NOMO-1 treated with dmso at 0.1 percent for 144 hours (cell line): Measurements from ENCODE around the gene SEMA7A.
A peak's percentile ranks its signal among the peaks of the same experiment; 100 is the strongest.

Source experiments
- DNase-seq: peaks from one replicate; lab custom pipeline; 2025; ENCODE audit not compliant: unreplicated experiment; lab: John Stamatoyannopoulos, UW

SEMA7A gene

DNA sequence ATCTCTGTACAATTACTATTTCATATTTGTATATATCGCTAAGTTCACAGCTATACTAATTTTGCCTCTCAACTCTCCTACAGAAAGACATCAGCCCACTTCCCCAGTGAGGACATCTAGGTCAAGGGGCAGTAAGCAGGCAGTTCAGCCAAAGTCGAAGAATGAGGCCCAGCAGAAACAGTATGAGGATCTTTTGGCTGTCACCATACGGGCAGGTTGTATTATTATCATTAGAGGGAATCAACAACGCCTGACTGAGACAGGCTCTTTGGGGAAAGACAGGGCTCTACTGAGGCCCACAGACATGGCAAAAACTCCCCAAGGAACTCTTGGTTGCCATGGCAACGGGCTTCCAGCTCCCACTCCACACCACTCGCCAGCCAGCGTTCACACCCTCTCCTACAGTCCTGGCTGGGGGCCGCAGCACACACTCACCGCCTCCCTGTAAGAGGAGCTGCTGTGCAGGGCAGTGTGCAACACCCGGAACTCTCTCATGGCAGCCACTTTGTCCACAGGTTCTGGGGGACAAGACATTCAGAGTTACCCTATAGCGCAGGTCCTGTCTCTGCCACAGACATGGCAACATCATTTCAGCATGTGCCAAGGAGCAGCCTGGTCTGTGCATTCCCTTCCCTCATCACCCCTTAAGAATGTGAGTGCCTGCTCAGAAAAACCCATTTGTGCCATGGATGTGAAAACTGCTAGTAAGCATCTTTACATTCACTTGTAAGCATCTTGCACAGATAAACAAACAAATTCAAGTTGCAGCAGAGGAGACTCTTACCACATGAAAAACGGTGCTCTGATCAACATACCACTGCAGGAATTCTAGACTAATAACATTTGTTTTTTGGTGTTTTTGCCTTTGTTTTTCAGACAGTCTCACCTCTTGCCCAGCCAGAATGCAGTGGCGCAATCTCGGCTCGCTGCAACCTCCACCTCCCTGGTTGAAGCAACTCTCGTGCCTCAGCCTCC, 18.4 kb upstream of the SEMA7A start:
- no peak for DNase-seq

DNA sequence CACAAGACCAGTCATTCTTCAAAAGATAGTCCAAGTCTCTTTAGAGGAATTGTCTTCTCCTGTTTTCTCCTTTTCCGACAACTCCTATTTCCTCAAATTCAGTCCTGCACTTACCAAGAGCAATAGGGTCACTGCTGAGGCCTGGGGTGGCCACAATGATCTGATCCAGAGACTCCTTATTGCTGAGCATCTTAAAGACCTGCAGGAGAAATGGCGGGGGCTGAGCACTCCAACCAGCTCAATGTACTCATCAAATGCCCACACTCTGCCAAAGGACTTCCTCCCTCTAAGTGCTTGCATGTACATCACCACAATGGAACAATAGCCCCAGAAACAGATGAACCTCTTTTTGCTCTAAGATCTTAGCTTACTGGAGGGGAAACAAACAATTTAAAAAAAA, 17.6 kb upstream of the SEMA7A start:
- no peak for DNase-seq

DNA sequence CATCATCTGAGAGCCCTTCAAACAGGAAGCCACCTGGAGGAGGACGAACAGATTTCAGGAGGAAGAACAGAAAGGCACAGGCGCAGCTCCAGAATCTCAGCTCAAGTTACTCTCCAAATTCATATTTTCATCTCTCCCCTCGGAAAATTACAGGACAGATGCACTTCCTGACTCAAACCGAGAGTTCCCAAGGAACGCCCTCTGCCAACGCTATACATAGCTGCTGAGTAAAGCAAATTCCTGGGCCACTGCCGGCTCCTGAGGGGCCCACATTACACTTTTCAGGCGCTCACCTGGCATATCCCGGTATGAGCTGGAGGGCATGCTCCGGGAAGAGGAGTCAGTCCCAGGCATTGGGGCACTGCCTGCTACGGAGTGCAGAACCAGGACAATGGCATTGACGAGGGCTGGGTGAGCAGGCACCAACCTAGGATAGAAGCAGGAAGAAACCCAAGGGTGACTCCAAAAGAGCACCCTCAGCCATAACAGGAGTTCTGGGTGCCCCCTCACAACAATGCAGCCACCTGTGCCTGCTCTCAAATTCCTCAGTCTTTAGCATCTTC, 16.0 kb upstream of the SEMA7A start:
- DNase-seq = no peak

DNA sequence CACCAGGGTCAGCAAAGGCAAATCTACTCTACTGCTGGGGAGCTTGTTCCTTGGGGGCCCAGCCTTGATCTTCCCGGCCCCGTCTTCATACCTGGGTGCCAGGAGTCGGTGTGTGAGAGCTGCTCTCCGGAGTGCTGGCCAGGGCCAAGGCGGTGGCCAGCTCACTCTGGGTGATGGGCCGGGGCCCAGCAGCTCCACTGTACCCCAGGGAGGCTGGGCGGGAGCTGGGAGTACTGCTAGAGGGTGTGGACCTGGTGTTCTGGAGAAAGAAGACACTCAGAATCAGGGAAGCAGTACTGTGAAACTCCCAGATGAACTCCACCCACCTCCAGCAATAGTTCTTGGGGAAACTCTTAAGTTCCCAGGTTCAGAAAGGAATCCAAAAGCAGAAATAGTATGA, 15.3 kb upstream of the SEMA7A start:
- no peak for DNase-seq

DNA sequence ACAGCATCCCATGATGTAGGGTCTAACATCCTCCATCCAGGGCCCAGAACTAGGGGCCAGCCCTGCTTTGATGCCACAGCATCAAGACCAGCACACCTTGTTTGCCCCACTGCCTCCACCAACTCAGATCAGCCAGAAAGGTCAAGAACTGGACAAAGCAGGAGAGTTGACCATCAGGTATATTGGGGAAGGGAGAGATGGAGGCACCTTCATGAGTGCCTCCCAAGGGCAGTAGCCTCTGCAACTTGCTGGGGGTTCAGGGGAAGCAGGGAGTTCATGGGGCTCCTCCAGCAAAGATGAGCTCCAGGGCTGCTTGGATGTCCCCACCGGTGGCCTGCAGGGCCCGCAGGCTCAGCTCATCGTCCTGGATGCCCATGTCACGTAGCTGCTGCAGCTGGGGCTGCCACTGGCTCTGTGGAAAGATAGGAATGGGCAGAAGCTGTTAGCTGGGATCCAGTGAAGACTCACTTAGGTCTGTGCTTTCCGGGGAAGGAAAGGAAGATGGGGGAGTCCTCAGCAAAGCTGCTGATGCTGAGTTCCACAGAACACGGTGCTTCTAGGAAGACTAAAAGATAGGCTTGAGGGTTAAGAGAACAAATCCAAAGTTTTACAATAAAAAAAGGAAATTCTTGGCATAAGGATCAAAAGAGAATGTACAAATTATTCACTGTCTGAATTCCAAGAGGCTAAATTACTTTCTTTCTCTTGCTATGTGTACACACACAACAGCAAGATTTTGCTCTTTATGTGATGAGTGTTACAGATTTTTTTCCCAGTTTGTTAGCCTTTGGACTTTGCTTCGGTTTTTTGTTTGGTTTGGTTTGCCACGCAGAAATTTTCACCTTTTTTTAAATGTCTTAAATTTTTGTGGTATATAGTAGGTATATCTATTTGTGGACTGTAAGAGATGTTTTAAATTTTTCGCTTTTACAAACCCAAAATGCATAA, 12.3 kb upstream of the SEMA7A start:
- no peak for DNase-seq

DNA sequence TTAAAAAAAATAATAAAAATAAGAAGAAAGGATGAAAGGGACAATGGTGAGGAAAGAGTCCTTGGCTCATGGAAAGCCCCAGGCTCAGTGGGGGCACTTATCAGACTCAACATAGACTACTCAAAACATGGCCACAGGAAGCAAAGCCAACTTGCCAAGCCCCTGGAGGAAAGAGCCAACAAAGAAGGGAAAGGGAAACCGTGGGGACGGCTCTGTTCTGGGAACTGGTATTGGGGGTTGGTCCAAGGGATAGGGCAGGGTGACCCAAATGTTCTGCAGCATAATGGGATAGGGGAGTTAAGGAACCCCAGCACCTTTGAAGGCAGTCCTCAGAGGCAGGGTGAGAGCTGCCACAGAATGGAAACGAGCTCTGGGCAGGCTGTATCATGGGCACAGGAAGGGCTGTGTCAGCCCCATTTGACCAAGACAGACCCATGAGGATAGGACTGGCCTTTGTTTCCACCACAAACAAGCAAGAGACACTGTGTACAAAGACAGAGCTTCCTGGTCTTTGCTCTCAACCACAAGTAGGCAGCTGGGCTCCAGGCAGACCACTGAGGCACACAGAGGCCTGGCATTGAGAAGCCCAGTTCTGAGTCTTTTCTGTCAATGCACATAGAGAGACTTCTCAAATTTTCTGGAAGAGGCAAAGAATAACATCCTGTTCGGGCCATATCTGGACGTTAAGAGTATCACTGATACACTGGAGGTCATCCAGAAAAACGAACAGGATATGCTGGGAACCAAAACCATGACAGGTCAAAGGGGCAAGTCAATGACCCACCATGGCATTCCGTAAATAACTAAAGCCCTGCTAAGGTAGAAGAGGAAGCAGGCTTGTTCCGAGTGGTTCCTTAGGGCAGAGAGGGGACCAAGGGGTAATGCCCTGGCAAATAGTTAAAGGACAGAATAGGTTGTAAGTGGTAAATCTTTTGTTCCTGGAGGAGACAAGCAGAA, 10.6 kb upstream of the SEMA7A start:
- no peak for DNase-seq

DNA sequence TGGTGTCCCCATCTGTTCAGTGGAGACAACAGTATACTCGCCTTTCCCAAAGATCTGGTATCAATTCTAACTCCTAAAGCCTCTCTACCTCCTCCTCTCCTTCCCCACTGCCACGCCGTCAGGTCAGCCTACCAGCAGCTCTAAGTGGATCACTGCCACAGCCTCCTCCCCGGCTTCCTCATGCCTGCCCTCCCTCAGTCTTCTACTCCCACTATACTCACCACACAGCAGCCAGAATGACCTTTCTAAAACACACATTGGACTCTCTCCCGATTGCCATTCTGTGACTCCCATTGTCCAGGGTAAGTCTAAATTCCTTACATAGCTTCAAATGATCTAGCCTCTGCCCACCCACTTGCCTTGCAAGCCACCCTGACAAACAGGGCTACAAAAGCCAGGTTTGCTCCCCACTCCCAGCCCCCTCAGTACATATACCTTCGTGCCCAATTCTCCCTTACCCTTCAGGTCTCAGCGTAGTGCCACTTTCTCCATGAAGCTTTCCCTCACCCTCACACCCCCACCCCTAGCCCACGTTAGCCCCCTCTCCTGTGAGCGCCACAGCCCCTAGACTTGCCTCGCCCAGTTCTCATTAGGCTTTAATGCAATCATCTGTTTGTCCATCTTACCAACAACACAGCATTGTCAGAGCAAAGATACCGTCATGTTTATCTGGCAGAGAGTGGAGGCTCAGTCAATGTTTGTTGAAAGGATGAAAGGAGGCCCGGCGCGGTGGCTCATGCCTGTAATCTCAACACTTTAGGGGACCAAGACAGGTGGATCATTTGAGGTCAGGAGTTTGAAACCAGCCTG, 9.5 kb upstream of the SEMA7A start:
- DNase-seq = no peak

DNA sequence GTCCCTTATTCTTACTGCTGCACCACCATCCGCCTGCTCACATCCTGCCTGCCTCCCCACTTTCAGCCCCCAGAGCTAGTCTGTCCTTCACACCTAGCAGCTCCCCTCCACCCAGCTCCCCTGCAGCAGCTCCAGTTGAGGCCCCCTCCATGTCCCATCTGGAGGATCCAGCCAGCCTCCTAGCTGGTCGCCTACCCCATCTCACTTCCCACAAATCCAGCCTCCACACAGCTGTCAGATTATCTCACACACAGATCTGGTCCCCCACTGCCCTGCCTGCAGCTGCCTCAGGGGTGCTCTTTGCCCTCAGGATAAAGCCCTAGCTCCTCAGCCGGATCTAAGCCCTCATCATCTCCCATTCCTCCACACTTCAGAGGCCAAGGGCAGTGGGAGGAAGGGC, 8.8 kb upstream of the SEMA7A start:
- DNase-seq = no peak

DNA sequence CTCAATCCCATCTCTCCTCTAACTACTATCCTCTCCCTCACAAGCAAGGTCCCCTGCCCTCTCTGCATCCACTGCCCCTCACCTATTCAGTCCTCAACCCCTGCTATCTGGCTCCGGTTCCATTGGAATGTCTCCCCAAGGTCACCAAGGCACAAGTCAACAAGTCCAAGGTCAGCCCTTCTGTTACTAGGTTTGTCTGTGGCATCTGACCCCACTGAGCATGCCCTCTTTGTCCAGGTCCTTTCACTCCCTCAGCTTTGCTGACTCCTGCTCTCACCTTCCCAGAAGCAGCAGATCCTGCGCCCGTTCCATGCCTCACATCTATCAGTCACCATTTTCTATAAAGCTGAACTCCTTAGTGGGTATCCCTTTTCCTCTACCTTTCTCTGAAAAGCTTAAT, 8.3 kb upstream of the SEMA7A start:
- DNase-seq = no peak

DNA sequence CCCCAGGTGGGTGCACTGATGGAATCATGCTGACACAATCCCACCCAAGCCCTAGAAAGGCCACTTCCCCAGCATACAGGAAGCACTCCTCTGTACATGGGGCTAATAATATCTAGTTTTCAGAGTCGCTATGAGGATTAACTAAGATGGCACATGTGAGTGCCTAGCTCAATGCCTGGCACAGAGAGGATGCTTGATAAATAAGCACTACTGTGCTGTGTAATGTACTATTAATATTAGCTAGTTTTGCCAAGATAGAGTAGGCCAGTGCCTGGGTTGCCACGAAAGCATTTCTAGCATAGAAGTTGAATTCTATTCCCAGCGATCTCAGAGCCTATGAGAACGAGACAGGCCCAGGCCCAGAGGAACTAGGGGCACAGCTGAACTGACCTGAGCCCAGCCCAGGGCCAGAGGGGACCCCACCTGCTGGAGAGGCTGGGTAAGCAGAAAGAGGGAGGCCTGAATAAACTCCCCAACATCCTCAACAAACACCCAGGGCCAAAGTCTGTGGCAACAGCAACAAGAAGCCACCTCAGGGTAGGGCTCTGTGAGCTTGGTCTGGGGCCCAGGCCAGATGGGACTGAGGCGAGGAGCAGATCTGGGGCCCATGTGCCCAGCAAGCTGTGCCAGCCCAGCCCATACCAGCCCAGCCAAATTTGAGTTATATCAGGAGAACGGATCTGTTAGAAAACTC, 7.6 kb upstream of the SEMA7A start:
- DNase-seq = no peak

DNA sequence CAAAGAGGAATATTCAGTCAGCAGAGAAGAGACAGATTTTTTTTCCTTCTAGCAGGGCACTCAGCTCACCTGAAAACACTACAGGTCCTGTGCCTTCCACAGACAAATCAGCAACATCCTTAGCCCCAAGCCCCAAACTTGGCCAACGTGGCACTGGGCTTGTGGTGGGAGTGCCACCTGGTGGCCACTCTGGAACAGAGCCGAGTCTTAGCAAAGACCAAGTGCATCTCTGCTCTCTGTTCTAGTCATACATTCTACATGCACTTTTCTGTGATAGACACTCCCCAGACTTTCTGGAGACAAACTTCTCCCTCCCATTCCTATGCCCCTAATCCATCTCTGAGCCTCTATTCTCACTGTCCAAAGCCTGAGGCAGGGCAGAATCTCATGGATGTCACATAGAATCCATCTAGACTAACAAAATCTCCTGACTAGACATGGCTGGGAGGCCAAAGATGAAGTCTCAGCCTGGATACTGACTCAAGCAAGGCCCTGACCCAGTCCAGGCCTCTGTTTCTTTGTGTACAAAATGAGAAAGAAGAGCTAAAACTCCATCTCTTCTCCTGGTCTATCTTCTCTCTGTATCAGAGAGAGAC, 5.1 kb upstream of the SEMA7A start:
- DNase-seq = peak; percentile 18

DNA sequence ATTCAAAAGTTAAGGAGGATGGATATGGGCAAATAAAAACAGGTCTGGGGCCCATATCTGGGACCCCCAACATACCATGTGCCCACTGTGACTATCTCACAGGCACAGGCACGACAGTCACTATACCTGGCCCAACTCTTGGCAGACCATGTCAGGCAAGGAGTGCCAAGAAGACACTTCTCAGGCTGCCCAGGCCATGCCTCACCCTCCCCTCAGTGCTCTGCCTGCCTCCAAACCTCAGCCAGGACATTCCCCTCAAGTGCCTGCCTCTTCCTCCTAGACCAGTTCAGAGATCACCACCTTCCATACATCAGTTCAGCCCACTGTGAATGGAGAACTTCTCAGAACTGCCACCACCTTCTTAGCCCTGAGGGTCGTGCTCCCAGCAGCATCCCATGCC, 4.4 kb upstream of the SEMA7A start:
- no peak for DNase-seq

DNA sequence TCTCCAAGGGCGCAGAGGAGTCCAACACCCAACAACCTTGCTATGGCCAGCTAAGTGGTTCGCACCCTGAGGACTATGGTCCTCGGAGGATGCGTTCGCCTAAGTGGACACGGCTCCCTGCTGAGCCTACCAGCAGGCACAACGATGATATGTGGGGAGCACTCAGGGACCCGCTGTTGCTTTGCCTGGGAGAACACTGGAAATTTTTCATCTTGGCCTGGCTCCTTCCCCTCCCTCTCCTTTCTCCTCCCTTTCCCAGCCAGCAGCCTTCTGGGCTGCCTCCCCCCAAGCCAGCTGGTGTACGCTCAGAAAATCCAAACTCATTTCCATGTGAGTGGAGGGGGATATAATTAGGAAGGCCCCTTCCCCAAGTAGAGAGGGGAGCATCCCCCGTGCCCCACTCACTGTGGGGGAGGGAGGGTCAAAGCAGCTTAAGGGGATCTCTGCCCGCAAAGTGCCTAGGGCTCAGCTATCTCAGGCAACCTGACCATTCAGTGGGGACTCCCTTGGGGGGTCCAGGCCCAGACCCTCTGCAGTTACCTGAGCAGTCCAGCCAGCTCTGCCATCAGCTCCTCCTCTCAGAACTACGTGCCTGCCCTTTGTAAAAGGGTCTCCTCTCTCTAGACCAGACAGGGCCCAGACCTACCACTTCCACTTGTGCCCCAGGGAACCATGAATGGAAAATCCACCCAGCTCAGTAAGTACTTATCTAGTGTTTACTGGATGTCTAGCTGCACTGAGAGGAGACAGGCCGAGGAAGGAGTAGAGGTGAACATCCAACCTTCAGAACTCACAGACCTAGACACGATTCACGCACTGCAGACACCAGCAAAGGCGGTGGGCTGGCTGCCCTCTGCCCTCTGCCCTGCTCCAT, 742 bp upstream of the SEMA7A start:
- no peak for DNase-seq

DNA sequence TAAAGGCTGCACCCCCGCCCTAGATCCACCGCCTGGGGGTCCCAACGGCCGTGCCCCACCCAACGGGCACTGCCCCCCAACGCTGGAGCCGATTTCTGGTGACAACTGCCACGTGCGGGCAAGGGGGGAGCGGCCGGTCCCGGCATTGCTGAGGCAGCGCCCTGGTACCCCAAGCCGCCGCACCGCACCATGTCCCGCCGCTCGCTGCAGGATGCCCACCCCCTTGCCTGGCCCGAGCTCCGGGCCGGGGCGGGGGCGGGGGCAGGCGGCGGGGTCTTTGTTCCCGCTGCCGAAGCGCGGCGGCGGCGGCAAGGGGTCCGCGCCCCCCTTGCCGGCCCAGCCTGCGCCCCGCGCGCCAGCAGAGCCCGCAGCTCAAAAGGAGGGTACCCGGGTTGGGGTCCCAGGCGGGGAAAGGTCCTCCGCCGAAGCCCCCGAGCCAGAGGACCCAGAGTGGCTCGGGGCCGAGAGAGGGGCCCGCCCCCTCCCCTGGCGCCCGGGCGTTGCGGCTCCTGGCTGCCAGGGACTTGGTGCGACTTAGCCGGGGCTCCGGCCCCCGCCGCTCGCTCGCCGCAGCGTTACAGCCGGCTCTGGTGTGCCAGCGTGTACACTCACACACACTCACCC, 678 bp downstream of the SEMA7A start:
- DNase-seq = no peak

DNA sequence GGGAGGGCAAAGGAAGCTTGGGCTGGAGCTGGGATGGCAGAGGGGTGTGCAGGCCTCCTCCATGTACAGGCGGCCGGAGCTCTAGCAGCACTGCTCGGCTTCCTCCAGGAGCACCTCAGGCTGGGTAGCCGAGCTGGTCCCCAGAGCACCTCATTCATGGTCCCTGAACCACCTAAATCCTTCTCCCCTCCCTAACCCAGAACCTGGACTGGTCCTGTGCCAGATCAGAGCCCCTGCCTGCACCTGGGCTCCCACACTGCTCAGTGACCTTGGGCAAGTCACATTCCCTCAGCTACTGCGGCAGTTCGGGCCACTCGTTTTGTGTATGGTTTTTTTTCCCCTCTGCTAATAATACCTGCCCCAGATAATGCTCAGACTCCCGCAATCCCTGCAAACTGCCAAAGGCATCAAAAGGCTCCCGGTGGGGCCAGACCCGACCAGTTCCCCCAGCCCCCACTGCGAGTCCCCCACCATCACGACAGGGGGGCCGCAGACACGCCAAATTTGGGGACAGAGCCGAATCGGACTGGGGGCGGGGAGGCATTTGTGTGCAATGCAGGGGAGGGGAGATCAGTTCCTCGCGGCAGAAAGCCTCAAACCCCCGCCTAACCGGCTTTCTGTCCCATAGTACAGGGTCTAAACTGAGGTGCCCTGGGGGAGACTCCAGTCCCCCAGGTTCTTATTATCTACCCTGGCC, 1.3 kb downstream of the SEMA7A start:
- no peak for DNase-seq

DNA sequence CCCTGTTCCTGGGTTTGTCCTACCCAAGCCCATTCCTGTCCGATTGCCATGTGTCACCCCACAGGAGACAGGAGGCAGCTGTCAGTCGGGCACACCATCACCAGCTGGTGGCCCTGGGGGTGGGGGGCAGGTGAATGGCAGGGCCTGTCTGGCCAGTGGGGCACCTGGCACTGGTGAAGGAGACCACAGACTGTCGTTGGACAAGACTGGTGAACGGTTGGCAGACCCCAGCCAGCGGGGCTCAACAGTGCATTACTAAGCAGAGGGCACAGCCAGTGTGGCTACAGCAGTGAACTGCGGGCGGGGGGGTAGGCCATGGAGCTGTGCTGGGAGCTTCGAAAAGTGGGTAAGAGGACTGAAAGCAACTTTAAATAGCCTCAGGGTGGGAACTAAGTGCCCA, 2.1 kb downstream of the SEMA7A start:
- DNase-seq = no peak

DNA sequence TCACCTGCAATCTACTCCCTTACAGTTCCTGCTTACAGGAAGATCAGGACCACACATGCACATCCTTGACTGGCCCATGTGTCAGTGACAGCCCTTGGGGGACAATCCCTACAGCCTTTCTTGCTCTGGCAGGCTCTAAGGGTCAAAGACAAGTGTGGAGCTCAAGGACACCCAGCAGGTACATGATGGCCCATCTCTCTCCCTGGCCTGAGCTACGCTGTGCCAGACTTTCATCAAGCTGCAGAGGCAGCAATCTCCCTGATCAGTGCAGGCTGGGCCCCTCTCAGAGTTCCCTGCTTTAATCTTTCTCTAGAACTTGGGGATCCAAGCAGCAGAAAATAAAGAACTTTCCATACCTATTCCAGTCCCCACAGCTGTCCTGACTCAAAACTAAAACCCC, 2.6 kb downstream of the SEMA7A start:
- DNase-seq = no peak
